Central memory CD8-positive, alpha-beta T cell (primary cell): ENCODE results near the gene NPPA.

Experiments
- ATAC-seq: fragments of 150-1000 bp; cut with Tn5 transposase; replicated peaks from 2 replicates; pipeline ENCODE4 v1.10.0; 2022; ENCODE audit warnings: mild to moderate bottlenecking, moderate FRiP score, moderate number of reproducible peaks; ENCODE audit not compliant: poor library complexity, severe bottlenecking; ENCODE audit errors: extremely low read depth
- DNase-seq, 2 donors: peaks; one replicate each; pipeline ENCODE4 v3.0.0; 2021; ENCODE audit warnings: low spot score in 2 of 2
- H3K27ac Mint-ChIP-seq: one replicate; pipeline ENCODE4 v1.8.0; 2022; ENCODE audit warnings: low read depth, mild to moderate bottlenecking, moderate library complexity, mixed read lengths
- H3K27me3 Mint-ChIP-seq: one replicate; pipeline ENCODE4 v1.8.0; 2022; ENCODE audit warnings: mixed read lengths
- H3K36me3 Mint-ChIP-seq: one replicate; pipeline ENCODE4 v1.8.0; 2022; ENCODE audit warnings: mild to moderate bottlenecking, moderate library complexity, mixed read lengths; ENCODE audit not compliant: insufficient read depth
- H3K4me1 Mint-ChIP-seq: one replicate; pipeline ENCODE4 v1.8.0; 2022; ENCODE audit warnings: mixed read lengths
- H3K4me3 Mint-ChIP-seq: one replicate; pipeline ENCODE4 v1.8.0; 2022; ENCODE audit warnings: mild to moderate bottlenecking, moderate library complexity, mixed read lengths
- H3K9me3 Mint-ChIP-seq: one replicate; pipeline ENCODE4 v1.8.0; 2022; ENCODE audit warnings: mixed read lengths

NPPA gene

DNA sequence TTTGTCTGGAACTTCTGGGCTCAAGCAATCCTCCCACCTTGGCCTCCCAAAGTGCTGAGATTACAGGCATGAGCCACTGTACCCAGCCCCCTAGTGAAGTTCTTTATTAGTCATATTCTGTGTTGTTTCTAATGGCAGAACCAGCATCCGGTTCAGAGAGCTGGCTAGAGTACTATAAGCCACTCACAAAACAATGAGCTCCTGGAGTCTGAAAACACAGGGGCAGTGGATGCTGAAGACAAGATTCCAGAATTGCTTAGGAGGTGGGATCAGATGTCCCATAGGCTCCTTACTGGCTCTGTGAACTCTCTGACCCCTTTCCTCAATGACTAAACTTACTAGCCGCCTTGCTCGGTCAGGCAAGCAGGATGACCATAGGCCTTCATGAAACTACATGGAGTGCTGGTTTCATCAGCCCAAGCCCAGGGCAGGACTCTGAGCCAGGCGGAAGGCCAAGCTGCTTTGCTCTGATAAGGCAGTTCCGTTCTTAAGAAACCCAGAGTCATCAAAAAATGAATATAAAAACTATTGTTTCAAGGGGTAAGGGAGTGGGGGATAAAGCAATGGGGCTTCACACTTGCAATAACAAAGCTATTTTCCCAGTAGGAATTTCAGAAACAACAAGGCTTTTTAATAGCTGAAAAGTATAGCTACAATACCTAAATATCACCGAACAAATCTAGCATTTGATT lies 49.9 kb downstream of the NPPA start:
- H3K4me1 Mint-ChIP-seq = peaks cover 17% of the 10 kb centered on the region

DNA sequence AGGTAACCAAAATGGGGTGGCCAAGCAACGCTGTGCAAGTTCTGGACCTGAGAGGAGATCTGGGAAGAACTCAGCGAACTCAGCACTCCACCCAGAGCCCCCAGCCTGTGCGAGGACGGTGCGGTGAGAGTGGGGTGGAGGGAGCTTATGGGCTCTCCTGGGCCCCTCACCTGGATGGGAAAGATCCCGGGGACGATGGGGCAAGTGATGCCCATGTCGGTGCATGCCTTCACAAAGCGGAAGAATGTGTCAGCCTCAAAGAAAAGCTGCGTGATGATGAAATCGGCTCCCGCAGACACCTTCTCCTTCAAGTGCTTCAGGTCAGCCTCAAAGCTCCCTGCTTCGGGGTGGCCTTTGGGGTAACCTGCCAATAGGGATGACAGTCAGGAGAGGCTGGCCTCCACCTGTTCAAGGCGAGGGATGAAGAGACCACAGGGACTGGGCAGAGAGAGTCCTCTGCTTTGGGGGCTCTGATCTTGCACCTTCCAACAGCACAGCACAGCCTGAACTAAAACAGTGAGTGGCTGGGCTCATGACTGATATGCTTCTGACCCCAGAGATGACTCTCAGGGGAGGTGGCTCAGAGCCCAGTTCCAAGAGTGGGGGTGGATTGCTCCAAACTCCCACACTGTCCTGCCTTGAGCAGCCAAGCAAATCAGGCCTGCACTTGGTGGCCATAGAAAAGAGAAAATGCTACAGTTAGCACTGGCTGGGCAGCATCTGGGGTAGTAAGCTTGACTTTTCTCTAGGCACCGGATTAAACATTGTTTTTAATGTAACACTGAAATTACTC lies 51.4 kb downstream of the NPPA start:
- Mint-ChIP-seq H3K4me1 (peaks cover 15% of the 10 kb centered on the region), H3K9me3 (no peaks in the 10 kb centered on the region), H3K27me3 (no peaks in the 10 kb centered on the region), H3K4me3 (no peak overlapping the region), H3K27ac (no peak overlapping the region), H3K36me3 (peaks cover 27% of the 10 kb centered on the region)
- DNase-seq (no peak), ATAC-seq (no peak)

More for the DNA sequence above, 49.9 kb downstream of the NPPA start:
- no peaks in the 10 kb centered on the region for H3K9me3 Mint-ChIP-seq
- H3K36me3 Mint-ChIP-seq = peaks cover 26% of the 10 kb centered on the region
- H3K27ac Mint-ChIP-seq = no peak overlapping the region
- no peak overlapping the region for H3K4me3 Mint-ChIP-seq
- DNase-seq (no peak), ATAC-seq (no peak)
- H3K27me3 Mint-ChIP-seq = no peaks in the 10 kb centered on the region
